ENCODE measurements around the gene APOO.

The APOO gene

DNA sequence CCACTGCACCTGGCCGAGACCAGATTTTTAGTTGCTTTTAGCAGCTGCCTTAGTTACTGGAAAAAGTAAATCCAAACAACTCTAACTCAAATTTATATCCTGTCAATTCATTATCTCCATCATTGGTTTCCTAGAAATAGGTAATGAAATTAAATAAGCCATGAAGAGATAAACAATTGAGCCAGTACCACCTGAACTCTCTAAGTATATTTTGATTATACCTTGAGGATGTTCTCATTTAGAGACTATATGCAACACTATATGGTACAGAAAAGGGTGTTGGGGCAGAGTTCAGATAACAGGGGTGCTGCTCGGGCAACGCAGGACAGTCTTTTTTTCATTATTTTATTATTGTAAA is 89.8 kb downstream of the APOO start:
- DNase-seq (ENCODE audit: low spot score): no peak

DNA sequence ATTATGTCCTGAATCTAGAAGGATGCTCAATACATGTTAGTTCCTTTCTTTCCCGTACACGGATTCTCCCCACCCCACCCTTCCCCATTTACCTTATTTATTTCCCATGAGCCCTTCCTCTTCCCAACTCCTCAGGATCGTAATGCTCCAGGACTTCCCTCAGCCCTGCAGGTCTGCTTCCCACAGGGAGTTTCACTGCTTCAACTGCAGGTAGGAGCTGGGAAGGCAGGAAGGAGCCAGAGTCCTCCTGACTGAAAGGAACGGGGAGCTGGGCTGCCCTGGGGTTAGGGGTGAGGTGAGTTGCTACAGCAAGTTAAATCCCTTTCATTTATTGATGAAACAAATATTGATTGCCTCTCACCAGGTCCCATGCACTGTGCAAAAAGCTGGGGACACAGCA is 91.6 kb downstream of the APOO start:
- no peak for DNase-seq (ENCODE audit: low spot score)

DNA sequence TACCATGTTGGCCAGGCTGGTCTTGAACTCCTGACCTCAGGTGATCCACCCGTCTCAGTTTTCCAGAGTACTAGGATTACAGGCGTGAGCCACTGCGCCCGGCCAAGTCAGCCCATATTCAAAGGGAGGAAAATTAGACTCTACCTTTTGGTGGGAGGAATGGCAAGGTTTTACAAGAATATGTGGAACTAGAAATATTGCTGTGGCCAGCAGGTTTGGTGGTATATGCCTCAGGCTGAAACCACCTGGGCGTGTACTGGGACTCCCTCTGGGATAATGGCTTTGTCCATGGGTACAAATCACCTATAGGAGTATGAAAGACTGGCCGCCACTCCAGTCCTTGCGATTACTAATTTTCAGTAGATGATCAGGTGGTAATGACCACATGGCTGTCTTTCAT is 92.4 kb downstream of the APOO start:
- no peak for DNase-seq (ENCODE audit: low spot score)

DNA sequence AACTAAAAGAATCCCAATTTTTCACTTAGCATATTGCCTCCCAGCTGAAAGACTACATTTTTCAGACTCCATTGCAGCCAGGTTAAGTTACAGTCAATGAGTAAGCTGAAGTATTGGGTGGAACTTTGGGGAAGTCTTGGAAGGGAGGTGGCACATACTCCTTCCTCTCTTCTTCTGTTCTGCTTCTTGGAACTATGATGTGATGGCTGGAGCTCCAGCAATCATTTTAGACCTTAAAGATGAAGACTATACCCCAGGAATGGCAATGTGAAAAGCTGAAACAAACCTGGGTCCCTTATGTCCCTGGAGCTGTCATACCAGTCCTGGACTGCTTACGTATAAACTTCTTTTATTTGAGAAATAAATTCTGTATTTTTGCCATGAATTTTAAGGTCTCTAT is 93.9 kb downstream of the APOO start:
- no peak for DNase-seq (ENCODE audit: low spot score)

DNA sequence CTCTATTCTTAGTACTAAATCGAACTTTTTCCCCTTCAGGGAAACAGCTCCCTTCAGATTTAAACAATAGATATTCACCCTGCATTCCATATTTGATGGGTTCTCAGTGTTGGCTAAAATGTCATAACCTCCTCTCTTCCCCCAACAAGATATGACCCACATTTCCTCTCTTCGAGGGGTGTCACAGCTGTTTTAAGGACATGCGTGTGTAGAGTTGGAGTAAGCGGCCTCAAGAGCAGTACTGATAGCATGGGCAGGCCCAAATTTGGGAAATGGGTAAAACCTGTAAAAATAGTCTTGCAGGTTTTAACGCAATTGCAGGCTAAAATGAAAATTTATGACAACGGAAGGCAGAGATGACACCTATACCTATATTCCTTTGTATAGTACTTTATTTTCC is 96.1 kb downstream of the APOO start:
- no peak for DNase-seq (ENCODE audit: low spot score)

DNA sequence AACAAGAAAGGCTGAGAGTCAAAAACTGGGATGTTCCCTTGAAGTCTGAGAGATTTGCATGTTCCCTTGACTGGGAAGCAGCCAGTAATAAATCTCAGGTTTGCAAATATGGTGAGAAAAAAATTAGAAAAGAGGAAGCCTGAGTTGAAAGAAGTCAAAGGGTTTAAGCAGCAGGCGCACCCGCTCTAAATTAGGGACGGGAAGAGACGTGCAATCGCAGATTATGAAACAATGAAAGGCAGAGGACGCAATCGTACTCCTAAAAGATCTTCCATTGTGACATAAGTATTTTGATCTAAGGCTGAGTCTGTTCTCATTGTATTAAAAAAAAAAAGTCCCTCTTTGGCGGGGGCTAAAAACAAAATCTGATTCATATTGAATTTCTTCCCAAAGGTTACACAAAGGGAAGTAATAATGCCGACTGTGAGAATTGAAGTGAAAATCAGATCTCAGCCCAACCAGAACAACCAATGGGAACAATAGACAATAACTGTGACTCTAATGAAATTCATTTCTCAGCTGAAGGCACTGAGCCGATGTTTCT is 96.6 kb downstream of the APOO start:
- no peak for DNase-seq (ENCODE audit: low spot score)

DNA sequence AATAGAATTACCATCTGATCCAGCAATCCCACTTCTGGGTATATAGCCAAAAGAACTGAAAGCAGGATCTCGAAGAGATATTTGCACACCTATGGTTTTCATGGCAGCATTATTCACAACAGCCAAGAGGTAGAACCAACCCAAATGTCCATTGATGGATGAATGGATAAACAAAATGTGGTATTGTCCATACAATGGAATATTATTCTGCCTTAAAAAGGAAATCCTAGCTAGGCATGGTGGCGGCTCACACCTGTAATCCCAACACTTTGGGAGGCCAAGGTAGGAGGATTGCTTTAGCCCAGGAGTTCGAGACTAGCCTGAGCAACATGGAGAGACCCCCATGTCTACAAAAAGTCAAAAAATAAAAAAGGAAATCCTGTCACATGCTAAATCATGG is 97.5 kb downstream of the APOO start:
- no peak for DNase-seq (ENCODE audit: low spot score)

DNA sequence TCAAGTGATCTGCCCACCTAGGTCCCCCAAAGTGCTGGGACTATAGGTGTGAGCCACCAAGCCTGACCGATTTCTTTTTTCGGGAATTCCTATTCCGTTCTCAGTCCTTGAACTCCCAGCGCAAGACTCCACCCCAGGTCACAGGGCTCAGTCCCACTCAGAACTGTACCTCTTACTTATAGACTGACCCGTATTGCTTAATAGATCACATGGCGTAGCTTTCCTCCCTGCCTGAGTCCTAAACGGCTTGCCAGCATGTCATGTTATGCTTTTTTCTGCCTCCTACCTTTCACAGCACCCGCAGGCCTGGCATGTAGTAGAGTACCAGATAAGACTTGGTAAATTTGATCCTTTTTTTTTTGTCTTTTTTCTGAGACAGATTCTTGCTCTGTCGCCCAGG is 102.3 kb downstream of the APOO start:
- DNase-seq (ENCODE audit: low spot score): no peak

DNA sequence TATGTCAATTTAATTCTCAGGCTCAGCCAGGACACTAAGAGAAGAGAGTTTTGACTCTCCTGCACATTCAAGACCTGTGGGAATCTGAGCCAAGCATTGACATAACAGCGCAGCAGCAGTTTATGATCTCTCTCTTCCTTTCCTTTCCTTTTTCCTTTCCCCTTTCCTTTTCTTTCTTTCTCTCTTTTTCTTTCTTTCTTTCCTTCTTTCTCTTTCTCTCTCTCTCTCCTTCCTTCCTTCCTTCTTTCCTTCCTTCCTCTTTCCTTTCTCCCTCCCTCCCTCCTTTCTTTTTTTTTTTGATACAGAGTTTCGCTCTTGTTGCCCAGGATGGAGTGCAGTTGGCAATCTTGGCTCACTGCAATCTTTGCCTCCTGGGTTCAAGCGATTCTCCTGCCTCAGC is 103.2 kb downstream of the APOO start:
- DNase-seq (ENCODE audit: low spot score): no peak

DNA sequence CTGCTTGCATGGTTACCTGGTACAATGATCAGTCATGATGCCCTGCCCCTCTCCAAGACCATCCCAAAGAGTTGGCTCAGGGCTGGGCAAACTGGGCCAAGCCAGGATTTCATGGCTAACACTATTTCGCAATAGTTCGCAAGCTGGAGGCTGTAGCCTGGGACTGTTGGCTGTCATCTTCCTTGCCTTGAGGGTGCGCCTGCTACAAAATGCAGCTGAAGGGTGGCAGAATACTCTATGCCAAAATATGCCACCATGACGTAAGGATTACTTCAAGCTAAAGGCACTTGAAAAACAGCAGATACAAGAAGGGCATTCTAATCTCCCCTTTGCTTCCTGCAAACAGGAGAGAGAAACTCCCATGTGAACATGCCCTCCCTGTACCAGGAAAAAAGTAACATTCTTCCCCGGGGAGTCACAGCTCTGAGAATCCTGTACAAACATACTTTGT is 103.8 kb downstream of the APOO start:
- no peak for DNase-seq (ENCODE audit: low spot score)

DNA sequence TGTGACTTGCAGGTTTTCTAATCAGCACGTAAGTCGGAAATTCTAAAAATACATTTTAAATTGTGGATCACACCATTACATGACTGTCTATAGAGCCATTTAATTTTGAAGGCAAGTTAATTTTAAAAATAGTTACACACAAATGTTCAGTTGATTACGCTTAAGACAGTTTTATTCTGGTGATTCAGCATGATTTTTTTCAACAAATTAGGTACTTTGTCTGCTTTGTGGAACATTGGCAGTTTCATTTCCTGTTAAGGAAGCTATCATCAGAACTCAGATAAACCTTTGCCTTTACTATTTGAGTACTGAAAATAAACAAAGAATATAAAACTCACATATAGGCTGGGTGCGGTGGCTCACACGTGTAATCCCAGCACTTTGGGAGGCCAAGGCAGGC is 105.3 kb downstream of the APOO start:
- DNase-seq (ENCODE audit: low spot score): no peak

DNA sequence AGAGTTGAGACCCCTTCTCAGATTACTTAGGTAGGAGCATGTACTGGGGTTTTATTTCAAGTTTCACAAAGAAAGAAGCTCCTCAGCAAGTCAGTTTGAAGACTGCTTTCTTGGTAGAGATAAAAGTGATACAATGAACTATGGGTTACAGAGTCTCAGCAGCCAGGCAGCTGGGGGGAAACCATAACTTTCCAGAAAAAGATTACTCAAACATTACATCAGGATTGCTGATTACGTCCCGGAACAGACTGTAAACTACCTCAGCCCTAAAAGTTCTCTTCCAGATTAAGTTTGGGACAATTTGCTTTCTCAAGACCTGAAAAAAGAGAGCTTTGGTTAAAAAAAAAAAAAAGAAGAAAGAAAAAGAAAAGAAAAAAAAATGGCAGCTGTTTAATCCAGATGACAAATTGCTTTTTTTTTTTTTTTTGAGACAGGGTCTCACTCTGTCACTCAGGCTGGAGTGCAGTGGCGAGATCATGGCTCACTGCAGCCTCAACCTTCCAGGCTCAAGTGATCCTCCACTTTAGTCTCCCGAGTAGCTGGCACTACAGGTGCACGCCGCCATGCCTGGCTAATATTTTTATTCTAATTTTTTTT is 108.2 kb downstream of the APOO start:
- DNase-seq (ENCODE audit: low spot score): no peak

DNA sequence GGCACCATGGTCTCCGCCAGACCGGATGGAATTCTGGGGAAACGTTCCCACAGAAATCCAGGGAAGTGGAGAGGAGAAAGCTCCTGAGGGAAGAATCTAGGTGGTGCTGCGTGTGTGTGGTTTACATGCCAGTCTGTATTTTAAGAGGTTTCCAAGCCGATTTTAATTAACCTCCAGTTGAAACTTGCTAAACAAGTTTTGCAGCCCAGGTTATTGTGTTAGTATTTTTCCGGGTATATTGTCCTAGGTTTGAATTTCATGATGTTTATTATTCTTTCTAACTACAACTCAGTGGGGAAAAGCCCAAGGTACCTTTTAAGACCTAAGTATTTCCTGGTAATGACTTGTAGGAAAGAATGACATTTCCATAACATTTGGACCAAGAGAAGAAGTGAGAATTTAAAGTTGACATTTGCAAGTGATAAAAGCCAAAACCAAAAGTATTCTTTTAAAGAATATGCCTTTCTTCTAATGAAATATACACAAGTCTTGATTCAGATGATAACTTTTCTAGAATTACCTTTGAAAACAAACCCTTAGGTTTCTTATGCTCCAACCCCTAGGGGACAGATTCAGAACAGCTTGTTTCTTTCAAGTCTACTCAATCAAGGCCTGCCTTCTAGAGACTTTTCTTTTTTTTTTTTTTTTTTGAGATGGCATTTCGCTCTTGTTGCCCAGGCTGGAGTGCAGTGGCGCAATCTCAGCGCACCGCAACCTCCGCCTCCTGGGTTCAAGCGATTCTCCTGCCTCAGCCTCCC is 110.2 kb downstream of the APOO start:
- DNase-seq (ENCODE audit: low spot score): no peak

DNA sequence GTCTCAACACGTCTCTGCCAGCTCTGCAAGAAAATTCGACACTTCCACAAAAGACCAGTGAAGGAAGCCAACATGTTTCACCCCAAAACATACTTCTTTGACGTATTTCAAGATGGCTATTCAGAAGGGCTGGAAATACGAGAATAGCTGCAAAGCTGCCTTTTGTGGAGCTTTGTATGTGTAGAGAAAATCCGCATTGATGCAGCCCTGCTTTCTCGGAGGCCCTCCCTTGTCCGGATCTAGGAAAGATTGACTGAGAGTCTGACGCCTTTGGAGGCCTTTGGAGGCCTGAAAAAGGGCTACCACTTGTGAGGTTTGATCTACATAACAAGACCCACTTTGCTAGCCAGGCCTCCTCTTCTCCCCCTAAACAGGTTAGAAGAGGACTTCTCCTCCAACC is 112.5 kb downstream of the APOO start:
- no peak for DNase-seq (ENCODE audit: low spot score)

DNA sequence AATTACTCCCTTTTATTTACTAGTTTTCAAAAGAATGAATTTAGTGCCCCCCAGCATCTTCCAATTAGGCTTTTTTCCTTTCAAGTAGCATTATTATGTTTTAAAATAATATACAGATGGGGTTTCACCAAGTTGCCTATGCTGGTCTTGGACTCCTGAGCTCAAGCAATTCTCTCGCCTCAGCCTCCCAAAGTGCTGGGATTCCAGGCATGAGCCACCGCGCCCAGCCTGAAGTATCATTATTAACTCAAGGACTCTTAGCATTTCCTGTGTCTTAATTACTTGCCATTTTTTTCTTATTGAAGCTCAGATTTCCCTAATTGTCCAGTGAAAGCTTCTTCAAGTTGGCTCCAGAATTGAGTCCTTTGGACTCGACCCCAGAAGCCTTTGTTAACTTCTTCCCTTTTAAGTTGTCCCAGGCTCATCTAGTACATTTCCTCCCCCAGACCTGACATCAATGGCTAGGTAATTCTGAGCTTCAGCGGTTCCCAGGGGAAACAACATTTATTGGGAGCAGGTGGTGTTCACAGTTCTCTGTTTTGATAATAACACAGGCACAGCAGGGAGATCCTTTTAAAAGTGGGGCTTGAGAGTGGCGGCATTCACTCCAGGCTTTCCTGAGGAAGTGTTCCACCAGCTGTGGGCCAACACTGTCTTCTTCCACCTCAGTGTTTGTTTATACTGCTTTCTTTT is 114.7 kb downstream of the APOO start:
- no peak for DNase-seq (ENCODE audit: low spot score)

DNA sequence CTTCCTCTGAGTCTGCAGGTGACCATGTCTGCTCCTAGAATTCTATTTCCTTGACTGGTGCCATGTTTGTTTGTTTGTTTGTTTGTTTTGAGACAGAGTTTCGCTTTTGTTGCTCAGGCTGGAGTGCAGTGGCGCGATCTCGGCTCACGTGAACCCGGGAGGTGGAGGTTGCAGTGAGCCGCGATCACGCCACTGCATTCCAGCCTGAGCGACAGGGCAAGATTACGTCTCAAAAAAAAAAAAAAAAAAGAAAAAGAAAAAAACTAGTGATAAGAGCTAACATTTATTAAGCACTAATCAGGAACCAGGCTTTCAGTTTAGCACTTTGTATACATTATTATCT is 117.6 kb downstream of the APOO start:
- DNase-seq (ENCODE audit: low spot score): no peak

DNA sequence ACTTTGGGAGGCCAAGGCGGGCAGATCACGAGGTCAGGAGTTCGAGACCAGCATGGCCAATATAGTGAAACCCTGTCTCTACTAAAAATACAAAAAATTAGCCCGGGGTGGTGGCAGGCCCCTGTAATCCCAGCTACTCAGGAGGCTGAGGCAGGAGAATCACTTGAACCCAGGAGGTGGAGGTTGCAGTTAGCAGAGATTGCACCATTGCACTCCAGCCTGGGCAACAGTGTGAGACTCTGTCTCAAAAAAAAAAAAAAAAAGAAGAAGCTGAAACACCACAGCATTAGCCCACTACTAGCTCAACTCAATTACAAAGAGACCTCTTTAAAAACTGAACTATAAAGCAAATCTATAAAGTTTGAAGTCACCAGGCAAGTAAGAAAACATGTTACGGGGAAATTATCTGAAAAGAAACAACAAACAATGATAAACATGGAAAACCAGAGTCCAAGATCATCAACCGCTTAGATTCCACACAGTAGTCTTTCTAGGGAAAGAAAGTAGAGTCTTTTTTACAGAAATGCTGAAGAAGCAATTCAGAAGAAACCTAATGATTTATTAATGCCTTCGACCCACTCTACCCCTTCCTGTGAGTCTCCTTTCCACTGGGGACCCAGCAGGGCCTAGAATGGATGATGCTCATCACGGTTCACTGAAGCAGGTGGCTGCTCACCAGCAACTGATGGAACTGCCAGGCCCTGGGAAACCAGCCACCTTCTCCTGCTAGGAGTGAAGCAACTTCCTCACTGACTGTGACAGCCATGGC is 118.2 kb downstream of the APOO start:
- DNase-seq (ENCODE audit: low spot score): no peak

DNA sequence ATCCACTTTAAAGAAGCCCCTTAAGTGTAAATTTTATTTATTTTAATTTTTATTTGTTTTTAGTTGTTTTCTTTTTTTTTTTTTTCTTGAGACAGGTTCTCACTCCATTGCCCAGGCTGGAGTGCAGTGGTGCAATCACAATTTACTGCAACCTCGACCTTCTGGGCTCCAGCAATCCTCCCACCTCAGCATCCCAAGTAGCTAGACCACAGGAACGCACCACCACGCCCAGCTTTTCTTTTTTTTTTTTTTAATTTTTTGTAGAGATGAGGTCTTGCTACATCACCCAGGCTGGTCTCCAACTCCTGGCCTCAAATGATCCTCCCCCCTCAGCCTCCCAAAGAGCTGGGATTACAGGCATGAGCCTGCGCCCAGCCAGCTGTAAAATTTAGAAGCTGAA is 118.8 kb downstream of the APOO start:
- DNase-seq (ENCODE audit: low spot score): no peak

DNA sequence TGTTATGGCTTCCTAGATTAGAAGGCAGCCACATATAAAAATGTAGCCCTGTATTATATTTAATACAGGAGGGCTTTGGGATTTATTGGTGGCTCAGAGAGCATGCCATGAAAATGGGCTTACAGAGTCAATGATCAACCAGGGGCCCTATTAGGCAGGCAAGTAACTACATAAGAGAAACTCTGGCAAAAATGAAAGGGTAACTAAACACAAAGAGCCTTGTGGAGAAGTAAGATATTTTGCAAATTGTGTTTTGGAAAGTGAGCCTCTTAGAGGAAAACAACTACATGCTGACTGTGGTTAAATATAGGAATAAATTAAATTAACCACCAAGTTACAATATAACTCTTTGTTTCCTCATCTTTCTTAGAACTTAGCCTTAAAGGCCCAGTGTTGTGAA is 119.2 kb downstream of the APOO start:
- no peak for DNase-seq (ENCODE audit: low spot score)

DNA sequence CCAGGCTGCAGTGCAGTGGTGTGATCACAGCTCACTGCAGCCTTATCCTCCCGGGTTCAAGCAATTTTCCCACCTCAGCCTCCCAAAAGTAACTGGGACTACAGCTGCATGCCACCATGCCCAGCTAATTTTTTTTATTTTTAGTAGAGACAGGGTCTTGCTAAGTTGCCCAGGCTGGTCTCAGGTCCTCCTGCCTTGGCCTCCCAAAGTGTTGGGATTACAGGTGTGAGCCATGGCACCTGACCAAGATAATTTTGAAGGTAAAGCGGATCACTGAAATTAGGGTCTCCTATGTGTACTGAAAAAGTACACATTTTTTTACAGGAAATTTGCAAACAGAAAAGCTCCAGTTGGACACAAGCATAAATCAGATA is 120.0 kb downstream of the APOO start:
- DNase-seq (ENCODE audit: low spot score): no peak

DNA sequence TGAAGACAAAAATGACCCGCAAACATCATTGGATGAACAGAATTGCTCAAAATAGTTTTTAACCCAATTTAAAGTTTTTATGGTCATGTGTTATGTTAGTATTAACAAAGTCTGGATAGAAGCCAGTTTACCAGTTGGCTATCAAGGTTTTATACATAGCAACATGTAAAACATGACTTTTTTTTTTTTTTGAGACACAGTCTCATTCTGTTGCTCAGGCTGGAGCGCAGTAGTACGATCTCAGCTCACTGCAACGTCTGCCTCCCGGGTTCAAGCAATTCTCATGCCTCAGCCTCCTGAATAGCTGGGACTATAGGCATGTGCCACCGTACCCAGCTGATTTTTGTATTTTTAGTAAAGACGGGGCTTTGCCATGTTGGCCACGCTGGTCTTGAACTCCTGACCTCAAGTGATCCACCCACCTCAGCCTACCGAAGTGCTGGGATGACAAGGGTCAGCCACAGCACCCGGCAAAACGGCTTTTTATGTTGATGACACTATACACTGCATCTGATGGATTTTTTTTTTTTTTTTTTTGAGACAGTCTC is 121.4 kb downstream of the APOO start:
- DNase-seq (ENCODE audit: low spot score): no peak

DNA sequence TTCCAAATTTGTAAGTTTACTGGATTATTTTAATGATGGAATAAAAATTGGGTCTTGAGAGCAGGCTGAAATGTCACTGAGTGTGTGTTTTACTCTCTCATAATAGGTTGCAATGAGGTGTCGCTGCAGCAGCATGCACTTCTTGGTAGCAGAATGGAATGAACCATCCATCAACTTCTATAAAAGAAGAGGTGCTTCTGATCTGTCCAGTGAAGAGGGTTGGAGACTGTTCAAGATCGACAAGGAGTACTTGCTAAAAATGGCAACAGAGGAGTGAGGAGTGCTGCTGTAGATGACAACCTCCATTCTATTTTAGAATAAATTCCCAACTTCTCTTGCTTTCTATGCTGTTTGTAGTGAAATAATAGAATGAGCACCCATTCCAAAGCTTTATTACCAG is 122.2 kb downstream of the APOO start:
- no peak for DNase-seq (ENCODE audit: low spot score)
